ENCODE data around the gene SERPINA4. TPM values are rescaled to one million over a fixed set of nuclear protein-coding genes. Genes with fewer than 3 reads are reported as not detected.

The SERPINA4 gene
- total and polyA plus RNA-seq, 2 donors (not counting 1 experiment from before 2014, with no cell fraction given), result not detected

GRCh38 chr14:94535506-94535905 lies 25.7 kb upstream of the SERPINA4 start:
- no peak overlapping the region for H3K4me3 ChIP-seq (replicated peaks in 1 of 4; ENCODE audit: control extremely low read depth in 1 of 4, insufficient read depth in 1 of 4, low read depth in 3 of 4, low read length in 4 of 4)
- no peaks in the 10 kb centered on the region for H3K36me3 ChIP-seq (ENCODE audit: control insufficient read depth, insufficient read depth, low read length)
- no peak for TF ChIP-seq EZH2 (IDR thresholded peaks at IDR 0.05; ENCODE audit: low read length, missing control alignments)
- TF ChIP-seq CTCF (conservative IDR thresholded peaks at IDR 0.05 in 1 of 2, IDR thresholded peaks at IDR 0.05 in 1 of 2; ENCODE audit: low read depth in 1 of 2, low read length in 2 of 2), result no peak
- H4K20me1 ChIP-seq (ENCODE audit: control insufficient read depth, extremely low read depth, insufficient read depth, low read length), result no peaks in the 10 kb centered on the region
- no peak overlapping the region for H3K9ac ChIP-seq (ENCODE audit: insufficient read depth, low read length)
- no peak overlapping the region for H3K27ac ChIP-seq (ENCODE audit: insufficient read depth, low read length)
- H2AFZ ChIP-seq (ENCODE audit: low read length), result no peak overlapping the region
- no peaks in the 10 kb centered on the region for H3K4me1 ChIP-seq (ENCODE audit: control insufficient read depth, extremely low read depth, insufficient read depth, low read length)
- no peak overlapping the region for H3K4me2 ChIP-seq (ENCODE audit: extremely low read depth, insufficient read depth, low read length)
- no peaks in the 10 kb centered on the region for H3K79me2 ChIP-seq (ENCODE audit: control insufficient read depth, insufficient read depth, low read length)
- no peaks in the 10 kb centered on the region for H3K27me3 ChIP-seq (ENCODE audit: control insufficient read depth, insufficient read depth, low read length)
- DNase-seq (ENCODE audit: low read depth in 2 of 2), result no peak
- H3K9me3 ChIP-seq (ENCODE audit: control insufficient read depth, insufficient read depth, low read depth, low read length), result no peaks in the 10 kb centered on the region

GRCh38 chr14:94536836-94537235 lies 24.4 kb upstream of the SERPINA4 start:
- Histone ChIP-seq H2AFZ (ENCODE audit: low read length) (no peak overlapping the region), H3K36me3 (ENCODE audit: control insufficient read depth, insufficient read depth, low read length) (no peaks in the 10 kb centered on the region), H3K9me3 (ENCODE audit: control insufficient read depth, insufficient read depth, low read depth, low read length) (no peaks in the 10 kb centered on the region), H3K4me3 (replicated peaks in 1 of 4; ENCODE audit: control extremely low read depth in 1 of 4, insufficient read depth in 1 of 4, low read depth in 3 of 4, low read length in 4 of 4) (no peak overlapping the region), H3K4me1 (ENCODE audit: control insufficient read depth, extremely low read depth, insufficient read depth, low read length) (no peaks in the 10 kb centered on the region), H3K27me3 (ENCODE audit: control insufficient read depth, insufficient read depth, low read length) (no peaks in the 10 kb centered on the region), H3K27ac (ENCODE audit: insufficient read depth, low read length) (no peak overlapping the region), H3K4me2 (ENCODE audit: extremely low read depth, insufficient read depth, low read length) (no peak overlapping the region), H3K9ac (ENCODE audit: insufficient read depth, low read length) (no peak overlapping the region), H4K20me1 (ENCODE audit: control insufficient read depth, extremely low read depth, insufficient read depth, low read length) (no peaks in the 10 kb centered on the region), H3K79me2 (ENCODE audit: control insufficient read depth, insufficient read depth, low read length) (no peaks in the 10 kb centered on the region)
- no peak for DNase-seq (ENCODE audit: low read depth in 2 of 2)
- no peak for TF ChIP-seq EZH2 (IDR thresholded peaks at IDR 0.05; ENCODE audit: low read length, missing control alignments)
- no peak for TF ChIP-seq CTCF (conservative IDR thresholded peaks at IDR 0.05 in 1 of 2, IDR thresholded peaks at IDR 0.05 in 1 of 2; ENCODE audit: low read depth in 1 of 2, low read length in 2 of 2)

GRCh38 chr14:94538070-94538740 lies 23.0 kb upstream of the SERPINA4 start:
- Histone ChIP-seq H3K27me3 (ENCODE audit: control insufficient read depth, insufficient read depth, low read length) (no peaks in the 10 kb centered on the region), H3K27ac (ENCODE audit: insufficient read depth, low read length) (no peak overlapping the region), H3K9me3 (ENCODE audit: control insufficient read depth, insufficient read depth, low read depth, low read length) (no peaks in the 10 kb centered on the region), H3K4me2 (ENCODE audit: extremely low read depth, insufficient read depth, low read length) (no peak overlapping the region), H3K9ac (ENCODE audit: insufficient read depth, low read length) (no peak overlapping the region), H3K4me3 (replicated peaks in 1 of 4; ENCODE audit: control extremely low read depth in 1 of 4, insufficient read depth in 1 of 4, low read depth in 3 of 4, low read length in 4 of 4) (no peak overlapping the region), H3K79me2 (ENCODE audit: control insufficient read depth, insufficient read depth, low read length) (no peaks in the 10 kb centered on the region), H4K20me1 (ENCODE audit: control insufficient read depth, extremely low read depth, insufficient read depth, low read length) (no peaks in the 10 kb centered on the region), H2AFZ (ENCODE audit: low read length) (no peak overlapping the region), H3K36me3 (ENCODE audit: control insufficient read depth, insufficient read depth, low read length) (no peaks in the 10 kb centered on the region), H3K4me1 (ENCODE audit: control insufficient read depth, extremely low read depth, insufficient read depth, low read length) (no peaks in the 10 kb centered on the region)
- TF ChIP-seq CTCF (conservative IDR thresholded peaks at IDR 0.05 in 1 of 2, IDR thresholded peaks at IDR 0.05 in 1 of 2; ENCODE audit: low read depth in 1 of 2, low read length in 2 of 2), result no peak
- TF ChIP-seq EZH2 (IDR thresholded peaks at IDR 0.05; ENCODE audit: low read length, missing control alignments), result no peak
- DNase-seq (ENCODE audit: low read depth in 2 of 2), result no peak

Measured in fibroblast of lung (primary cell).